CD14-positive monocyte (primary cell): ENCODE results near the gene FBH1. TPM values are rescaled to one million over a fixed set of nuclear protein-coding genes. Genes with fewer than 3 reads are reported as not detected.
A peak's percentile ranks its signal among the peaks of the same experiment; 100 is the strongest.

Experiments
- DNase-seq, 3 donors: peaks; one replicate each; pipeline ENCODE4 v3.0.0-alpha.2; 2011 to 2022
- H2AFZ ChIP-seq: 2 replicates; pipeline ENCODE4 v1.6.0; 2012; ENCODE audit warnings: mild to moderate bottlenecking, low read depth, low read length, inconsistent platforms; ENCODE audit not compliant: insufficient read depth, poor library complexity, severe bottlenecking
- H3K27ac ChIP-seq, 2 donors: 1 replicate in 1 of 2; 2 replicates in 1 of 2; pipeline ENCODE4 v1.5.1; 2012 to 2013; ENCODE audit warnings: low read length in 2 of 2, control low read depth in 1 of 2, inconsistent platforms in 1 of 2, low read depth in 1 of 2, mild to moderate bottlenecking in 1 of 2
- H3K27me3 ChIP-seq, 2 donors: one replicate each; pipeline versions ENCODE4 v1.6.0 to v1.6.1; 2011 to 2013; ENCODE audit warnings: low read length in 2 of 2; ENCODE audit not compliant: control insufficient read depth in 2 of 2, insufficient read depth in 2 of 2
- H3K36me3 ChIP-seq, 2 donors: replicated peaks in 1 of 2; 1 replicate in 1 of 2; 2 replicates in 1 of 2; pipeline versions ENCODE4 v1.5.1 to v1.6.1; 2012 to 2013; ENCODE audit warnings: low read length in 2 of 2, control low read depth in 1 of 2, inconsistent platforms in 1 of 2, mild to moderate bottlenecking in 1 of 2; ENCODE audit not compliant: insufficient read depth in 2 of 2, control insufficient read depth in 1 of 2
- H3K4me1 ChIP-seq, 2 donors: 1 replicate in 1 of 2; 2 replicates in 1 of 2; pipeline versions ENCODE4 v1.5.1 to v1.6.1; 2012 to 2013; ENCODE audit warnings: low read length in 2 of 2, control low read depth in 1 of 2, inconsistent platforms in 1 of 2, mild to moderate bottlenecking in 1 of 2, moderate library complexity in 1 of 2; ENCODE audit not compliant: insufficient read depth in 2 of 2, control insufficient read depth in 1 of 2
- H3K4me2 ChIP-seq: replicated peaks from 2 replicates; pipeline ENCODE3; 2012; ENCODE audit warnings: low read length, moderate library complexity, mild to moderate bottlenecking; ENCODE audit not compliant: poor library complexity, severe bottlenecking; ENCODE audit errors: extremely low read depth
- H3K4me3 ChIP-seq, 3 experiments: fragments of 200-600 bp in 1 of 3; sonication (generic) in 1 of 3; replicated peaks in 1 of 3; 1 replicate in 2 of 3; 2 replicates in 1 of 3; pipeline ENCODE4 v1.5.1; 2011 to 2013; ENCODE audit warnings: low read length in 3 of 3, mild to moderate bottlenecking in 3 of 3, control low read depth in 2 of 3, low read depth in 2 of 3, inconsistent platforms in 1 of 3, moderate library complexity in 1 of 3
- H3K79me2 ChIP-seq: 2 replicates; pipeline ENCODE4 v1.6.0; 2012; ENCODE audit warnings: mild to moderate bottlenecking, control low read depth, inconsistent platforms, low read length, moderate library complexity; ENCODE audit not compliant: insufficient read depth
- H3K9ac ChIP-seq: 2 replicates; pipeline ENCODE4 v1.6.0; 2017; ENCODE audit warnings: low read length, mild to moderate bottlenecking; ENCODE audit not compliant: insufficient read depth, poor library complexity, severe bottlenecking
- H3K9me3 ChIP-seq, 2 donors: replicated peaks in 1 of 2; 1 replicate in 1 of 2; 2 replicates in 1 of 2; pipeline versions ENCODE4 v1.5.1 to v1.6.1; 2012 to 2013; ENCODE audit warnings: low read length in 2 of 2, control low read depth in 1 of 2; ENCODE audit not compliant: control insufficient read depth in 1 of 2, insufficient read depth in 1 of 2
- H4K20me1 ChIP-seq: 2 replicates; pipeline ENCODE4 v1.6.0; 2012; ENCODE audit warnings: mild to moderate bottlenecking, low read length, control low read depth, moderate library complexity; ENCODE audit not compliant: insufficient read depth
- H3K27ac Mint-ChIP-seq, 7 donors: one replicate each; pipeline ENCODE4 v1.8.0; 2020; ENCODE audit warnings: mild to moderate bottlenecking in 7 of 7, mixed read lengths in 7 of 7, moderate library complexity in 6 of 7, inconsistent platforms in 2 of 7
- H3K27me3 Mint-ChIP-seq, 3 donors: one replicate each; pipeline ENCODE4 v1.8.0; 2021 to 2022; ENCODE audit warnings: low read depth in 3 of 3, mild to moderate bottlenecking in 3 of 3, mixed read lengths in 3 of 3, moderate library complexity in 3 of 3, inconsistent platforms in 1 of 3
- H3K36me3 Mint-ChIP-seq, 2 donors: one replicate each; pipeline ENCODE4 v1.8.0; 2020; ENCODE audit warnings: mixed read lengths in 2 of 2, inconsistent platforms in 1 of 2, mild to moderate bottlenecking in 1 of 2
- H3K4me1 Mint-ChIP-seq: one replicate; pipeline ENCODE4 v1.8.0; 2020; ENCODE audit warnings: mild to moderate bottlenecking, mixed read lengths
- H3K4me3 Mint-ChIP-seq, 2 donors: one replicate each; pipeline ENCODE4 v1.8.0; 2020; ENCODE audit warnings: mild to moderate bottlenecking in 2 of 2, mixed read lengths in 2 of 2, moderate library complexity in 1 of 2
- H3K9me3 Mint-ChIP-seq, 7 donors: one replicate each; pipeline ENCODE4 v1.8.0; 2020 to 2022; ENCODE audit warnings: mixed read lengths in 7 of 7, mild to moderate bottlenecking in 6 of 7, moderate library complexity in 6 of 7, inconsistent platforms in 2 of 7
- CTCF ChIP-seq: fragments of 200-600 bp; IDR thresholded peaks from one replicate; pipeline ENCODE4 v1.8.0; 2022; ENCODE audit warnings: antibody characterized with exemption, mild to moderate bottlenecking
- WGBS: methylation state at CpG from one replicate; pipeline ENCODE4 v1.1.5; 2013; ENCODE audit warnings: missing lambda C conversion rate; ENCODE audit not compliant: insufficient coverage; 5-methylcytosine and 5-hydroxymethylcytosine counted together
- intact Hi-C, 2 donors: fragments of 100-400 bp; cut with micrococcal nuclease; formaldehyde crosslinking; loops; one replicate each; pipeline versions ENCODE4 v1.15.0 to v1.15.1; 2023
- polyA plus RNA-seq, 3 donors: library from polyadenylated mRNA; depleted of rRNA in 1 of 3; unstranded in 2 of 3; stranded (reverse) in 1 of 3; fragments of 300-500 nt in 2 of 3; fragments of >200 nt in 1 of 3; fragmentation: Illumina TruSeq in 2 of 3; gene quantifications; 1 replicate in 2 of 3; 2 replicates in 1 of 3; pipeline ENCODE4 v1.2.3, GENCODE V29; 2012 to 2021

Gene FBH1
- polyA plus RNA-seq, 3 donors, result 33.9 to 73.3 (median 48.3) TPM

- DNase-seq, result no peak
- Mint-ChIP-seq H3K4me3 (no peak overlapping the region), H3K27ac (peak overlapping the region in 4 of 7 donors; percentile 57 to 75 (median 66)), H3K9me3 (no peaks in the 10 kb centered on the region), H3K27me3 (peaks cover 0 to 2% (median 1%) of the 10 kb centered on the region in 3 donors), H3K36me3 (peaks cover 26 to 48% of the 10 kb centered on the region in 2 donors), H3K4me1 (peaks cover 28% of the 10 kb centered on the region)
- Histone ChIP-seq H3K79me2 (no peaks in the 10 kb centered on the region), H3K4me3 (no peak overlapping the region), H3K36me3 (peaks cover 16 to 45% of the 10 kb centered on the region in 2 donors), H3K9me3 (no peaks in the 10 kb centered on the region), H3K27ac (no peak overlapping the region), H3K4me1 (peaks cover 25 to 27% of the 10 kb centered on the region in 2 donors), H3K4me2 (no peak overlapping the region), H2AFZ (no peak overlapping the region), H3K27me3 (no peaks in the 10 kb centered on the region), H4K20me1 (no peaks in the 10 kb centered on the region), H3K9ac (no peak overlapping the region)
- no peak for TF ChIP-seq CTCF
- WGBS, result 97% methylated on average over 12 of the region's 20 CpGs
- intact Hi-C loops, result no loop called here
These were observed 62.8 kb downstream of the FBH1 start for GRCh38 chr10:5952731-5953385.

GRCh38 chr10:5953676-5954075 is 63.6 kb downstream of the FBH1 start:
- H3K4me3 ChIP-seq, result no peak overlapping the region
- Mint-ChIP-seq H3K9me3 (no peaks in the 10 kb centered on the region), H3K4me1 (peaks cover 27% of the 10 kb centered on the region), H3K36me3 (peaks cover 31 to 56% of the 10 kb centered on the region in 2 donors), H3K4me3 (no peak overlapping the region), H3K27ac (peak overlapping the region in 1 of 7 donors; percentile 67), H3K27me3 (peaks cover 0 to 2% (median 1%) of the 10 kb centered on the region in 3 donors)
- no peak for TF ChIP-seq CTCF
- intact Hi-C loops, result no loop called here
- H3K9ac ChIP-seq, result no peak overlapping the region
- peaks cover 25 to 27% of the 10 kb centered on the region in 2 donors for H3K4me1 ChIP-seq
- no peak overlapping the region for H2AFZ ChIP-seq
- H3K36me3 ChIP-seq, result peaks cover 16 to 53% of the 10 kb centered on the region in 2 donors
- DNase-seq, result no peak
- H3K4me2 ChIP-seq, result no peak overlapping the region
- no peaks in the 10 kb centered on the region for H4K20me1 ChIP-seq
- no peaks in the 10 kb centered on the region for H3K27me3 ChIP-seq
- H3K9me3 ChIP-seq, result no peaks in the 10 kb centered on the region
- no peaks in the 10 kb centered on the region for H3K79me2 ChIP-seq
- WGBS, result 95% methylated on average over 3 of the region's 5 CpGs
- no peak overlapping the region for H3K27ac ChIP-seq
